Uterus (tissue), 2 donors: ENCODE data around the gene ROBO2.

ENCODE experiments used
- CTCF ChIP-seq, 4 experiments: fragments of 200-600 bp in 2 of 4; fragments of 450-650 bp in 2 of 4; sonication (generic) in 2 of 4; IDR thresholded peaks; one replicate each; pipeline ENCODE4 v1.5.1; 2016 to 2019; ENCODE audit warnings: antibody characterized with exemption in 4 of 4, mild to moderate bottlenecking in 2 of 4, moderate library complexity in 1 of 4
- POLR2A ChIP-seq, 2 donors: fragments of 450-650 bp; IDR thresholded peaks; one replicate each; pipeline ENCODE4 v1.6.1; 2016; ENCODE audit warnings: antibody characterized with exemption in 2 of 2, mild to moderate bottlenecking in 1 of 2, moderate library complexity in 1 of 2

GRCh38 chr3:77411334-77411733 lies 371.4 kb downstream of the ROBO2 start:
- TF ChIP-seq CTCF (IDR thresholded peaks at IDR 0.05), result no peak
- no peak for TF ChIP-seq POLR2A (IDR thresholded peaks at IDR 0.05)
